Middle frontal gyrus (tissue), 1 donor: Measurements from ENCODE around the gene CYTH4.
"Not testable (repeated sequence)": the region's sequence is repeated elsewhere in the genome, so short reads cannot be mapped to it uniquely, and the experiment has no call there.

Experiments used
- DNase-seq: peaks from one replicate; pipeline ENCODE4 v3.0.0-alpha.2; 2015; ENCODE audit warnings: low spot score; ENCODE audit errors: extremely low spot score

Gene CYTH4

GRCh38 chr22:37248251-37248650 is 34.1 kb upstream of the CYTH4 start:
- DNase-seq, result no peak

GRCh38 chr22:37249986-37250385 is 32.3 kb upstream of the CYTH4 start:
- DNase-seq, result no peak

- DNase-seq, result not testable (repeated sequence)
Observed at GRCh38 chr22:37251836-37252235, 30.5 kb upstream of the CYTH4 start.

GRCh38 chr22:37253126-37253660 is 29.1 kb upstream of the CYTH4 start:
- no peak for DNase-seq

- no peak for DNase-seq
Observed at GRCh38 chr22:37254209-37254866, 28.0 kb upstream of the CYTH4 start.

GRCh38 chr22:37254867-37255233 is 27.5 kb upstream of the CYTH4 start:
- DNase-seq, result no peak

- DNase-seq, result no peak
Observed at GRCh38 chr22:37255558-37256006, 26.7 kb upstream of the CYTH4 start.

- DNase-seq, result no peak
Observed at GRCh38 chr22:37256075-37256726, 26.1 kb upstream of the CYTH4 start.

GRCh38 chr22:37258005-37258752 is 24.1 kb upstream of the CYTH4 start:
- no peak for DNase-seq

- DNase-seq, result no peak
Observed at GRCh38 chr22:37258753-37259401, 23.4 kb upstream of the CYTH4 start.

GRCh38 chr22:37259540-37260029 is 22.7 kb upstream of the CYTH4 start:
- DNase-seq, result no peak

GRCh38 chr22:37260155-37260795 is 22.0 kb upstream of the CYTH4 start:
- DNase-seq, result no peak

GRCh38 chr22:37260901-37261336 is 21.4 kb upstream of the CYTH4 start:
- no peak for DNase-seq

GRCh38 chr22:37262346-37262745 is 20.0 kb upstream of the CYTH4 start:
- DNase-seq, result no peak

GRCh38 chr22:37263966-37264887 is 18.1 kb upstream of the CYTH4 start:
- DNase-seq, result no peak

- no peak for DNase-seq
Observed at GRCh38 chr22:37266581-37267134, 15.7 kb upstream of the CYTH4 start.

- no peak for DNase-seq
Observed at GRCh38 chr22:37267135-37267587, 15.1 kb upstream of the CYTH4 start.

GRCh38 chr22:37267661-37268413 is 14.5 kb upstream of the CYTH4 start:
- no peak for DNase-seq
